ENCODE results near the gene PCDHGB7. TPM values are rescaled to one million over a fixed set of nuclear protein-coding genes. Genes with fewer than 3 reads are reported as not detected.
A peak's percentile ranks its signal among the peaks of the same experiment; 100 is the strongest.
"Not testable (repeated sequence)": the region's sequence is repeated elsewhere in the genome, so short reads cannot be mapped to it uniquely, and the experiment has no call there.

The PCDHGB7 gene
- total RNA-seq, 3 donors from 2014 or later: 15.4 to 21.3 (median 16.0) TPM

DNA sequence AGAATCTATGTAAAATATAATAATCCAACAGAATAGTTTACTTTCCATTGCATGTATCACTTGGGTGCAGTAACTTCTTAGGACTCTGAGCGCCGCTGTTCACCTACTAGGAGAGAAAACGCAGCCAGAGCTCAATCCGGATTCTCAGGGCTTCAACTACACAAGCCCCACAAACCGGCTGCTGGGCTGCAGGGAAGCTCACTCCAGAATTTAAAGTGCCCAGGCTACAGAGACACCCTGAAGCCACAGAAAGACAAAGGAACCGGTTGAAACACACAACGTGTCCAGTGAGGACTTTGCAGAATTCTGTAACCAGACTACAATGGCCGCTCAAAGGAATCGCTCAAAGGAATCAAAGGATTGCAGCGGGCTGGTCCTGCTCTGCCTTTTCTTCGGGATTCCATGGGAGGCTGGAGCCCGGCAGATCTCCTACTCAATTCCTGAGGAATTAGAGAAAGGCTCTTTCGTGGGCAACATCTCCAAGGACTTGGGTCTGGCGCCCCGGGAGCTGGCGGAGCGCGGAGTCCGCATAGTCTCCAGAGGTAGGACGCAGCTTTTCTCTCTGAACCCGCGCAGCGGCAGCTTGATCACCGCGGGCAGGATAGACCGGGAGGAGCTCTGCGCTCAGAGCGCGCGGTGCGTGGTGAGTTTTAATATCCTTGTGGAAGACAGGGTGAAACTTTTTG lies 4.5 kb upstream of the PCDHGB7 start, which contains the start of gene PCDHGA10:
Gene PCDHGA10 (plus strand): TSS at position 134 of the 686 bp plus-strand sequence. CDS start 189 bp downstream, at position 323.
- Histone ChIP-seq H3K27me3 (no peaks in the 10 kb centered on the region), H3K4me1 (no peaks in the 10 kb centered on the region), H3K9me3 (peaks cover 73 to 99% of the 10 kb centered on the region in 2 donors), H3K4me3 (peak within 1 kb of the TSS; percentile 29 to 59 (median 30)), H3K27ac (no peak within 1 kb of the TSS), H3K36me3 (no peaks in the 10 kb centered on the region)
- no peak for DNase-seq (ENCODE audit: low spot score in 2 of 2)
- TF ChIP-seq POLR2A (IDR thresholded peaks at IDR 0.05): no peak
- TF ChIP-seq, protein P1, sequence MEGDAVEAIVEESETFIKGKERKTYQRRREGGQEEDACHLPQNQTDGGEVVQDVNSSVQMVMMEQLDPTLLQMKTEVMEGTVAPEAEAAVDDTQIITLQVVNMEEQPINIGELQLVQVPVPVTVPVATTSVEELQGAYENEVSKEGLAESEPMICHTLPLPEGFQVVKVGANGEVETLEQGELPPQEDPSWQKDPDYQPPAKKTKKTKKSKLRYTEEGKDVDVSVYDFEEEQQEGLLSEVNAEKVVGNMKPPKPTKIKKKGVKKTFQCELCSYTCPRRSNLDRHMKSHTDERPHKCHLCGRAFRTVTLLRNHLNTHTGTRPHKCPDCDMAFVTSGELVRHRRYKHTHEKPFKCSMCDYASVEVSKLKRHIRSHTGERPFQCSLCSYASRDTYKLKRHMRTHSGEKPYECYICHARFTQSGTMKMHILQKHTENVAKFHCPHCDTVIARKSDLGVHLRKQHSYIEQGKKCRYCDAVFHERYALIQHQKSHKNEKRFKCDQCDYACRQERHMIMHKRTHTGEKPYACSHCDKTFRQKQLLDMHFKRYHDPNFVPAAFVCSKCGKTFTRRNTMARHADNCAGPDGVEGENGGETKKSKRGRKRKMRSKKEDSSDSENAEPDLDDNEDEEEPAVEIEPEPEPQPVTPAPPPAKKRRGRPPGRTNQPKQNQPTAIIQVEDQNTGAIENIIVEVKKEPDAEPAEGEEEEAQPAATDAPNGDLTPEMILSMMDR (IDR thresholded peaks at IDR 0.05): peak in 1 of 3 donors; percentile 19
- intact Hi-C loops (cut with DNase I; ENCODE audit: low total_unique reads): no loop called here

DNA sequence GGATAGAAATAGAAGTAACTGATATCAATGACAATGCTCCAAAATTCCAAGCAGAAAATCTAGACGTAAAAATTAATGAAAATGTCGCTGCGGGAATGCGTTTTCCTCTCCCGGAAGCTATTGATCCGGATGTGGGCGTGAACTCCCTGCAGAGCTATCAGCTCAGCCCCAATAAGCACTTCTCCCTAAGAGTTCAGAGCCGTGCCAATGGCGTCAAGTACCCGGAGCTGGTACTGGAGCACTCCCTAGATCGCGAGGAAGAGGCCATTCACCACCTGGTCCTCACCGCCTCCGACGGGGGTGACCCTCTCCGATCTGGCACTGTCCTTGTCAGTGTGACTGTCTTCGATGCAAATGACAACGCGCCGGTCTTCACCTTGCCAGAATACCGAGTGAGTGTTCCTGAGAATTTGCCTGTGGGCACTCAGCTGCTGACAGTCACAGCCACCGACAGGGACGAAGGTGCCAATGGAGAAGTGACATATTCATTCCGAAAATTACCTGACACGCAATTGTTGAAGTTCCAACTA lies 3.9 kb upstream of the PCDHGB7 start:
- no peak overlapping the region for H3K27ac ChIP-seq
- no peaks in the 10 kb centered on the region for H3K27me3 ChIP-seq
- DNase-seq (ENCODE audit: low spot score in 2 of 2): no peak
- H3K9me3 ChIP-seq: peaks cover 73 to 99% of the 10 kb centered on the region in 2 donors
- TF ChIP-seq, protein P1 (IDR thresholded peaks at IDR 0.05): no peak
- TF ChIP-seq POLR2AphosphoS5 (IDR thresholded peaks at IDR 0.05): no peak
- TF ChIP-seq POLR2A (IDR thresholded peaks at IDR 0.05): no peak
- H3K36me3 ChIP-seq: no peaks in the 10 kb centered on the region
- H3K4me3 ChIP-seq: peak overlapping the region; percentile 29 to 59 (median 30)
- no peaks in the 10 kb centered on the region for H3K4me1 ChIP-seq
- intact Hi-C loops (cut with DNase I; ENCODE audit: low total_unique reads): no loop called here

DNA sequence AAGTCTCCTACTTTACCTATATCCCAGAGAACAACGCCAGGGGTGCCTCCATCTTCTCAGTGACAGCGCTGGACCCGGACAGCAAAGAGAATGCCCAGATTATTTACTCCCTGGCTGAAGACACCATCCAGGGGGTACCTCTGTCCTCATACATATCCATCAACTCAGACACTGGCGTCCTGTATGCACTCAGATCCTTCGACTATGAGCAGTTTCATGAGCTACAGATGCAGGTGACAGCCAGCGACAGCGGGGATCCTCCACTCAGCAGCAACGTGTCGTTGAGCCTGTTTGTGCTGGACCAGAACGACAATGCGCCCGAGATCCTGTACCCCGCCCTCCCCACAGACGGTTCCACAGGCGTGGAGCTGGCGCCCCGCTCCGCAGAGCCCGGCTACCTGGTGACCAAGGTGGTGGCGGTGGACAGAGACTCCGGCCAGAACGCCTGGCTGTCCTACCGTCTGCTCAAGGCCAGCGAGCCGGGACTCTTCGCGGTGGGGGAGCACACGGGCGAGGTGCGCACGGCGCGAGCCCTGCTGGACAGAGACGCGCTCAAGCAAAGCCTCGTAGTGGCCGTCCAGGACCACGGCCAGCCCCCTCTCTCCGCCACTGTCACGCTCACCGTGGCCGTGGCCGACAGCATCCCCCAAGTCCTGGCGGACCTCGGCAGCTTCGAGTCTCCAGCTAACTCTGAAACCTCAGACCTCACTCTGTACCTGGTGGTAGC lies 2.8 kb upstream of the PCDHGB7 start:
- H3K4me1 ChIP-seq; H3K36me3 ChIP-seq; H3K27me3 ChIP-seq; H3K27ac ChIP-seq; intact Hi-C loops (cut with DNase I; ENCODE audit: low total_unique reads); DNase-seq (ENCODE audit: low spot score in 2 of 2): not testable (repeated sequence)
- Histone ChIP-seq H3K9me3 (peaks cover 73 to 99% of the 10 kb centered on the region in 2 donors), H3K4me3 (peak overlapping the region in 1 of 3 donors; percentile 31)

DNA sequence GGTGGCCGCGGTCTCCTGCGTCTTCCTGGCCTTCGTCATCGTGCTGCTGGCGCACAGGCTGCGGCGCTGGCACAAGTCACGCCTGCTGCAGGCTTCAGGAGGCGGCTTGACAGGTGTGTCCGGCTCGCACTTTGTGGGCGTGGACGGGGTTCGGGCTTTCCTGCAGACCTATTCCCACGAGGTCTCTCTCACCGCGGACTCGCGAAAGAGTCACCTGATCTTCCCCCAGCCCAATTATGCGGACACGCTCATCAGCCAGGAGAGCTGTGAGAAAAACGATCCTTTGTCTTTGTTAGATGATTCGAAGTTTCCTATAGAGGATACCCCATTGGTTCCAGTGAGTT lies 2.2 kb upstream of the PCDHGB7 start:
- H3K27ac ChIP-seq; DNase-seq (ENCODE audit: low spot score in 2 of 2); H3K36me3 ChIP-seq; H3K27me3 ChIP-seq; intact Hi-C loops (cut with DNase I; ENCODE audit: low total_unique reads); H3K4me1 ChIP-seq: not testable (repeated sequence)
- H3K9me3 ChIP-seq: peaks cover 72 to 99% of the 10 kb centered on the region in 2 donors
- H3K4me3 ChIP-seq: peak overlapping the region in 1 of 3 donors; percentile 12

DNA sequence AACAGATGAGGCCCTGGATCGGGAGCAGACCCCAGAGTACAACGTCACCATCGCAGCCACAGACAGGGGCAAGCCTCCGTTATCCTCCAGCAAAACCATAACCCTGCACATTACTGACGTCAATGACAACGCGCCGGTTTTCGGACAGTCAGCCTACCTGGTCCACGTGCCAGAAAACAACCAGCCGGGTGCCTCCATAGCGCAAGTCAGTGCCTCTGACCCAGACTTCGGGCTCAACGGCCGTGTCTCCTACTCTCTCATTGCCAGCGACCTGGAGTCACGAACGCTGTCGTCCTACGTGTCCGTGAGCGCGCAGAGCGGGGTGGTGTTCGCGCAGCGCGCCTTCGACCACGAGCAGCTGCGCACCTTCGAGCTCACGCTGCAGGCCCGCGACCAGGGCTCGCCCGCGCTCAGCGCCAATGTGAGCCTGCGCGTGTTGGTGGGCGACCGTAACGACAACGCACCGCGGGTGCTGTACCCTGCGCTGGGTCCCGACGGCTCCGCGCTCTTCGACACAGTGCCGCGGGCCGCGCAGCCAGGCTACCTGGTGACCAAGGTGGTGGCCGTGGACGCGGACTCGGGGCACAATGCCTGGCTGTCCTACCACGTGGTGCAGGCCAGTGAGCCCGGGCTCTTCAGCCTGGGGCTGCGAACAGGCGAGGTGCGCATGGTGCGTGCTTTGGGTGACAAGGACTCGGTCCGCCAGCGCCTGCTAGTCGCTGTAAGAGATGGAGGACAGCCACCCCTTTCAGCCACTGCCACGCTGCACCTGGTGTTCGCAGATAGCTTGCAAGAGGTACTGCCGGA lies 1.8 kb downstream of the PCDHGB7 start:
- Histone ChIP-seq H3K27ac (no peak overlapping the region), H3K27me3 (no peaks in the 10 kb centered on the region), H3K36me3 (no peaks in the 10 kb centered on the region), H3K4me3 (peak overlapping the region in 1 of 3 donors; percentile 40), H3K9me3 (peaks cover 77 to 99% of the 10 kb centered on the region in 2 donors), H3K4me1 (no peaks in the 10 kb centered on the region)
- intact Hi-C loops (cut with DNase I; ENCODE audit: low total_unique reads): no loop called here
- no peak for DNase-seq (ENCODE audit: low spot score in 2 of 2)
- TF ChIP-seq POLR2AphosphoS5 (IDR thresholded peaks at IDR 0.05) (no peak), POLR2A (IDR thresholded peaks at IDR 0.05) (no peak)
- TF ChIP-seq, protein P1 (IDR thresholded peaks at IDR 0.05): no peak

Data from breast epithelium (tissue), 4 donors.